GM19468 (cell line): ENCODE results near the gene WDR5.

Experiments used
- ATAC-seq: cut with Tn5 transposase; IDR thresholded peaks from one replicate; pipeline ENCODE4 v1.9.1; 2021; ENCODE audit warnings: mild to moderate bottlenecking, moderate library complexity, moderate number of reproducible peaks; ENCODE audit not compliant: unreplicated experiment; ENCODE audit errors: extremely low read depth

WDR5 gene

DNA sequence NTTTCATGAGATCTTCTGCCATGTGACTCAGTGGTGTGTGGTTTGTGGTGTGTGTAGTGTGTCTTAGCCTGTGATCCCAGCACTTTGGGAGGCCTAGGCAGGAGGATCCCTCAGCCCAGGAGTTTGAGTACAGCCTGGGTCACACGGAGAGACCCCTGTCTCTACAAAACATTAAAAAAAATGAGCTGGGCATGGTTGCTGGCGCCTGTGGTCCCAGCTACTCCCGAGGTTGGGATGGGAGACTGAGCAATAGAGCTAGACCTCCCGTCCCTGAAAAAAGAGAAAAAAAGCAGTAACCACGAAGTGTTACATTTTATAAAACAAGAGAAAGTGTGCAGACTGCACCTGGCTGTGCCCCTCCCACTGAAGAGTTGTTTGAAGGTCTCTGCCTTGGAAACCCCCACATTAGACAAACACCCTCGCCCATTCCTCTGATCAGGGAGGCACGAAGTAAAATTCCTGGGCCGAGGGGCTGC lies 49.7 kb downstream of the WDR5 start:
- ATAC-seq: no peak

DNA sequence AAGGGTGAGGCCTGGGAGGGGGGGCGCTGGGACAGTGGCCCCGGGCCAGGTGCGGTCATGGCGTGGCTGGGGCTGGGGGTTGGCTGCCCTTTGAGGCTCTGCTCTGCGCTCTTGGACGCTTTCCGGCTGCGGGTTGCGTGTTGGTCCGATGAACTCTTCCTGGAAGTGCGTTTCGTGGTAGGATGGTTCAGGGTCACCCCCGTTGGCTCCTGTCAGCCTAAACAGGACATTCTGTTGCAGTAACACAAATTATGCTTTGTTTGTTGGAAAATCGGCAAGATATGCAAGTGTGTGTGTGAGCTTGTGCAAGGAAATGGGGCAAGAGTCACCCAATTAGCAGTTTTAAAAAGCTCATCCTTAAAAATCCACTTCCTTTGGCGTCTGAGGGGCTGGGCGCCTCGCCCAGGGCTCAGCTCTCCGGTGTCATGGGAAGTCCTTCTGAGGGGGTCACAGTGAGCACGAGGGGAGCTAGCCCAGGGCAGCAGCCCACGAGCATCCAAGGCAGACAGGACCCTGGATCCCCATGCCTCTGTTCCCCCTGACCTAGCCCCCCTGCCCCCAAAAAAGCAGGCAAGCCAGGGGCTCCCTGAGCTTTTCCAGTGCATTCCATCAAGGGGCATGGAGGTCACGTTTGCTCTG lies 50.7 kb downstream of the WDR5 start:
- no peak for ATAC-seq

DNA sequence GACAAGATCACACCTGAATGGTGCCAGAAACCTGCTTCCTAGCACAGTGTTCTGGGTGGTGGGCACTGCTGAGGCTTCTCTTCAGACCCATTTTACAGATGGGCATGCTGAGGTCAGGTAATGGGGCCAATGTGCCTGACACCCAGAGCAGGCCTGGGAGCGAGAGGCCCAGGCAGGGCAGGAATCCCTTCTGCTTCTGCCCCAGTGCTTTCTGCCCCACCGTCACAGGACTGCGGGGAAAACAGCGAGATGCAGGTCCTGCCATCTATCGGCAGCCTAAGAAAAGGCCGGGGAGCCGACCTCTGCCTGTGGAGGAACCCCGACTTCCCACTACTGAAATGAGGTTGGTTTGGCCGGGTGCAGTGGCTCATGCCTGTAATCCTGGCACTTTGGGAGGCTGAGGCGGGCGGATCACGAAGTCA lies 51.2 kb downstream of the WDR5 start:
- ATAC-seq: no peak

DNA sequence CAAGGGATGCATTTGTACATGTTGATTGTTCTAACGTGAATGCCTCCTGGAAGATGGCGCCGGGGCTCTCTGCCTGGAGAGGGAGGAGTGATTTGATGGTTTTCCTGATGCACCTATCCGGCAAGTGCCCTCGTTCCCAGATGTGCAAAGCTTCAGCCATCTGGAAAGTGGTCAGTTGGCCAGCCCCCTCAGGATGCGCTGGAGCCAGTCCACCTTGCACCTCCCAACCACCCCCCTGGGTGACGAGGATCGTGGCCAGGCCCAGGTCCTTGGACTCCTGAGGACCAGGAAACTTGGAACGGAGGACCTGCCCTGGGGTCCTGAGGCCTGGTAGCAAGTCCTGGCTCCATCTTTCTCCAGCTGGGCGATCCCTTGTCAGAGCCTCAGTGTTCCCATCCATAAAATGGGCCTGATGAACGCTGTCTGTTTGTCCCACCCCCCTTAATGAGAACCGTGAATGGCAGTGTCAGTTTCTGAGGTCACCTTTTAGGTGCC lies 52.1 kb downstream of the WDR5 start:
- no peak for ATAC-seq

DNA sequence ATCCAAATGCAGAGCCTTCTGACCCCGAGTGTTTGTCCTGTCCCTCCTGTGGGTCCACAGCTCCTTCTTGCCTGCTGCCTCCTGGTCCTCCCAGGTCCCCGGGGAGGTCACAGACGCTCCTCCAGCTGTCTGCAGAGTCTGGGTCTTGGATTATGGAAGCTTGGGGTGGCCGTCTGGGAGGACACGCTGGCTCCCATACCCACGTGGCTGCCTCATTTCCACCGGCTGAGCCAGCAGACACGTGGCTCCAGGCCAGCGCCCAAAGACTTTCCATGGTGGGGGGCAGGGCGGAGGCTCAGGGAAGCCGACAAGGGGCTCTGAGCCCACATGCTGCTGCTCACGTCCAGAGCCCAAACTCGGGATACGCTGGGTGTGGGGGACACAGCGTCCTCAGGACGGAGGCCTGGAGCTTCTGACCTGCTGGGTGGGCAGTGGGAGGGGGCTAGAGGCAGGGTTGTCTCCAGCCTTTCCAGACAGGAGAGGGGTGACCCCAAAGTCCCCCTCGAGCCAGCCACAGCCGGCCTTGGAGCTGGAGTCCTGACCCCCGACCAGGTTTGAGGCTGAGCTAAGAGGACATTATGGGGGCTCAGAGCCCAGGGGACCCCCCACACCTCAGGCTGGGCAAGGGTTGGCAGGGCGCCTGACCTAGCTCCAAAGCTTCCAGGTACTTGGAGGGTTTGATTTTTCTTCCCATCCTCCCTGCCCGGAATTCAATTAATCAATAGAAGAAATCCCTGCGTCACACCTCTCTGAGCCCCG lies 52.7 kb downstream of the WDR5 start:
- no peak for ATAC-seq

DNA sequence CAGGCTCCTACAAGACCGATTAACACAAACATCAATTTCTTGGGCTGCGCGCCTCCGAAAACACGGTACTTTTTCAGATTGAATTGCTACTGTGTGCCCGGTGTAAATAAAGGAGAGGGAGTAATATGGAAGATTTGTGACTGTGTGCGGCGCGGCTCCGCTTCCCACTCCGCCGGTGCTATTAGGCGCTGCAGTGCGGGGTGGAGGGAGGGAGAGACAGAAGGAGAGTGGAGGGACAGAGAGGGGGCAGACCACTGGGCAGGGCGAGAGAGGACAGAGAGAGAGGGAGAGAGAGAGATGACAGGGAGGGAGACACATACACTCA lies 53.2 kb downstream of the WDR5 start:
- ATAC-seq: no peak

DNA sequence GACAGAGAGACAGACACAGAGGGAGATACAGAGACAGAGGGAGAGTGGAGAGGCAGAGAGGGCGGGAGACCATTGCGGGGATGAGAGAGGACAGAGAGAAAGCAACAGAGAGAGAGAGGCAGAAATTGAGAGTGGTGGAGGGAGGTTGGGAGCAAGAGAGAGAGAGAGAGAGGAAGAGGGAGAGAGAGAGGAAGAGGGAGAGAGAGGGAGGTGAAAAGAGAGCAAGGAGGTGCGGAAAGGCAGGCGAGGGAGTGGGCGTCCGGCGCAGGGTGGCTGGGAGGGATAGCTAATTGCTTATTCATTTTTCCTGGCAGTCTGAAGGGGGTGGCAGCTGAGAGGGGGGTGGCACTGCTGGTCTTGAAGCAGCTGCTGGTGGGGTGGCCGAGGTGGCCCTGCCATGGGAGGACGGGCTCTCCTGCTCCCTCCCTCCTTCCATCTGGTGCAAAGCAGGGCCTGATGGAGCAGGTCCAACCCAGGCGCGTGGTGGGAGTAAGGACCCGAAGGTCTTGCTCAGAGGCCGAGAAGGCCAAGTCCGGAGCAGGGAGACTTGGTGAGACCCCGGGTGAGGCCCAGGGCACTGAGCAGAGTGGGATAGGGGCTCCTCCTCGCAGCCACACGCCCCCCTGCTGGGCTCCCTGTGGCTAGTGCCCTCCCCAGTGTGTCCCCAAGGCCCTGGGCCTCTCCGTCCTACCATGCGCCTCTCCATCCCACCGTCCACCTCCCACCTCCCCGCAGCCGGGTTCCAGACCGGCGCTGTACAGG lies 53.8 kb downstream of the WDR5 start:
- no peak for ATAC-seq

DNA sequence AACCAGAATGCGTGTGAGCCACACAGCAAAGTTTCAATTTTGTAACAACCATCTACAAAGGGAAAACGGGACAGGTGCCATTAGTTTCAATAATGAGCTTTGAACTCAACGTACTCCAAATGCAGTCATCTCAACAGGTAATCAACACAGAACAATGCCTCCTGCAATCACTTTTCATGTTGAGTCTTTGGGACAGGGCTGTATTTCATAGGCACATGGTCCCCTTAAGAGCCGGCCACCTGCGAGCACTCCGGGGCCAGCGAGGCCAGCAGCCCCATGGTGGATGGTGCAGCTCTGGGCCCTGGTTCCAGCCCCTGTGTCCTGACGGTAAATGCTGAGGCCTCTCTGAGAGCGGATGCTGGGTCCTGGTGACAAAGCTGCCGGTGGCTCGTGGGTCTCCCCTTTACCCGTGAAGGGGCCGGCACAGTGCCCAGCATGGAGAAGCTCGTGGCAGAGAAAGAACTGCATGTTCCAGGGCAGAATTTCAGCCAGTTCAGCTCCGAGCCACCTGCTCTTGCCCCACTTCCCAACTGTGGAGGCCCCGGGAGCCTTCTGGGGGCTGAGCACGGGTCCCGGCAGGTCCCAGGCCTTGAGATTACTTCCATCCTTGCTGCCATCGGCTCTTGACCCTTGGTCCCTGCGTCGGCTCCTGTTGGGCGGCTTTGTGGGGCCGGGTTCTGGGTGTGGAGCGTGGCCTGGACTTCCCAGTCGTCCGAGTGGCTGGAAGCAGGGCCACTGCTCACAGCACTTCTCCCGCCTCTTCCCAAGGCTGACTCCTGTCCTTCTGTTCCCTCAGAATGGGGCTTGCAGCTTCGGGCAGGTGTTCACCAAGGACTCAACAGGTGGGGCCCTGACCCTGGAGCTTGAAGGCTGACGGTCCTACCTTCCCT lies 54.6 kb downstream of the WDR5 start:
- ATAC-seq: no peak

DNA sequence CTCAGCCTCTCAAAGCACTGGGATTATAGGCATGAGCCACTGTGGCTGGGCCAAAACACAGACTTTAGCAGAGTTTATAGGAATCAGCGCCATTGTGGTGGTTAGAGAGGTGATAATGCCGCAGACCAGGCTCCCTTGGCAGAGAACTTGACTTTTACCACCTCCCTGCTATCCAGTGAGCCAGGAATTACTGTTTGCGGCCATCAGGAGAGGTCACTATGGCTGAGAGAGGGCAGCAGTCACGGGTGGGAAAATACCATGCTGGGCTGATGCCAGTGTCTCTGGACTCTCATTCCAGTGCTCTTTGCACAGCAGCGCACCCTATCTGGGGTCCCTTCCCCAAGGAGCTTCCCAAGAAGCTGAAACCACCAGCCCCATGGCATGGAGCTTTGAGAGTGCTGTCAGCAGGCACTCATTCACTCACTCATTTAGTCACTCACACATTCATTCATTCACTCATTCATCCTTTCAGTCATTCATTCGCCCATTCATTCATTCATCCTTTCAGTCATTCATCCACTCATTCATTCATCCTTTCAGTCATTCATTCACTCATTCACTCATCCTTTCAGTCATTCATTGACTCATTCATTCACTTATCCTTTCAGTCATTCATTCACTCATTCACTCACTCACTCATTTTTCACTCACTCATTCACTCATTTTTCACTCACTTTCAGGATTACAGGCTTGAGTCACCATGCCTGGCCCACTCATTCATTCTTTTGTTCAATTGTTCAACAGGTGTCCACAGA lies 55.8 kb downstream of the WDR5 start:
- ATAC-seq: no peak

DNA sequence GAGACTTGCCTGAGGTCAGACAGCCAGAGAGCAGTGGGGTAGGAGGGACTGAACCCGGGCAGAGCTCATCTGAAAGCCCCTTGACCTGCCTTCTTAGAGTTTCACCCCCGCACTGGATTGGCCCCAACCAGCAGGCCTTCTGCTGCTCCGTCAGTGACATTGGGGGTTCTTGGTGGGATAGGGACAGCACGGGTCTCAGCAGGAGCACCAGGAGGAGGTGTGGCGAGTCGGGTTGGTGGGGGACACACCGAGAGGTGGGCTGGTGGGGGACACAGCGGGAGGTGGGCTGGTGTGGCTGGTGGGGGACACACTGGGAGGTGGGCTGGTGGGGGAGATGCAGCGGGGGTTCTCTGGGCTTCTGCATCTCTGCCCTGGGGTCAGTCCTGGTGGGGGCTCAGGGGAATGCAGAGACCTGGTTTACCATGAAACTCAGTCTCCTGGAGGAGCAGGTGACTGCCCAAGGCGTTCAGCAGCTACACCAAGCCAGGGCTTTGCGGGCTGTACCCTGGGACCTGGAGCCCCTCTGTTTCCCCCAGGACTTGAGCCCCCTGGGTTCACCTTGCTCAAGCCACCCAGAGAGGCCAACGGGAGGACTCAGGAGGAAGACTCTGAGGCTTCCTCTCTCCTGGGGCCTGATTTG lies 56.5 kb downstream of the WDR5 start:
- ATAC-seq: no peak

DNA sequence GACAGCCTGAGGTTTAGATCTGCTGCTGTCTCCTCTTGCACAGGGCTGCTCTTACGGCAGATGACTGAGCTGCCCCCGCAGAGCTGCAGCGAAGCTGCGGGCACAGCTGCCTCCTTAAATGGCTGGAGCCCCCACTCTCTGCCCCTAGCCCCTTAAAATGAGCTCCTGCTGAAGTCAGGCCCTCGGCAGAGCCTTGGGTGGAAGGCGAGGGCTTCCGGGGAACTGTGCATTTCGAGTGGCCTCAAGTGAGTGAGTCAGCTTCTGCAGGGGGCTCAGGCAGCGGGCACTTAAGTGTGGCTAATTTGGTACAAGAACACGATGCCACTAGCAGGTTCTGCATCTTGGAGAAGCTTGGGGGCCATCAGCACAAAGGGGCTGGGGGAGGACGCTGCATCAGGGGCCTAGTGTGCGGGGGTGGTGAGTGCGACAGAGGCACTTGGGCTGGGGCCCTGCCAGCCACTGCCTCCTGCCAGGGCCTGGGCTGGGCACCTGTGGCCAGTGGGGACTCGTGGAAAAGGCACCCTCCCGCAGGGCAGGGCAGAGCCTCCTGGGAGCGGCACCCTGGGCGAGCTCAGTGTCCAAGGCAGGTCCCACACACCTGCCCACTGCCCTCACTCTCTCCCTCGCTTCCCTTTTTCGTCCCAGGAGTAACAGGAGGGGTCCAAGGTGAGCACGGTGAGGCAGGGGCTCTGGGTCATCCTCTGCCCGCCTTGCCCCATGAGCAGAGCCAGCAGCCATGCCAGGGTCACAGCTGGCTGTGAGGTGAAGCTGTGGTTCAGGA lies 57.3 kb downstream of the WDR5 start:
- ATAC-seq: no peak

DNA sequence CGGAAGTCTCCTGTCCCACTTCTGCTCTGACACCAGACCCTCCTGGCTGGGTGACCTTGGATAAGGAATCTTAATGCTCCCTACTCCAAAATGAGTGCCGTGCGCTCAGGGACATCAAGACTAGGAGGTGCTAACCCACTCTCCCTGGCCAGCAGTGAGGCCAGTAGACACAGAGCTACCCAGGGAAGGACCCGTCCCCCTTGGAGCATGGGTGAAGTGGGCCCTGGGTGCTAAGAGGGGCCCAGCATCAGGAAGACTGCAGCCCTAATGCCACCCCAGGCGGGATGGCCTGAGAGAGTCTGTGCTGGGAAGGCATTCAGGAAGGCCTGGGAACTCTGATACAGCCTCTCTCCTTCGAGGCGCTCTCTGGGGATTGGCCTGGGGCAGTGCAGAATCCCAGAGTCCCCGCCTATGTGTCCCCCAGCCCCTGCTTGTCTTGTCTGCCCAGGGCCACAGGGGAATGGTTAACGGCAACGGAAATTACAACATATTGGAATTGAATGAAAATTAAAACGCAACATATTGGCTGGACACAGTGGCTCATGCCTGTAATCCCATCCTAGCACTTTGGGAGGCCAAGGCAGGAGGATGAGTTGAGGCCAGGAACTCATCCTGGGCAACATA lies 58.1 kb downstream of the WDR5 start:
- no peak for ATAC-seq

DNA sequence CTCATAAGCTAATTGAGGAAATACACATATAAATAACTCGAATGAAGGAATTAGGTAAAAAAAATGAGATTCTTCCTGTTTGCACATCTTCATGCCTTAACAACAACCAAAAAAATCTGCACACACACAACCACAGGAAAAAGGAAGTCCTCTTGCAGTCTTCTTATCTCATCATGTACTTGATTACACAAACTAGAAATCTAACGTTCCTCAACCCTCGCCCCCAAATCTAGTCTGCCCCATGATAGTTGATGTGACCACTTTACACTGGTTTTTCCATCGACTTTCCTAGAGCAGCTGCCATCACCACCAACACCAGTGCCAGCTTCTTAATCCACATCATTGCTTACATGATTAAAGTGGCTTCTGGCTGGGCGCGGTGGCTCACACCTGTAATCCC lies 59.7 kb downstream of the WDR5 start:
- no peak for ATAC-seq

DNA sequence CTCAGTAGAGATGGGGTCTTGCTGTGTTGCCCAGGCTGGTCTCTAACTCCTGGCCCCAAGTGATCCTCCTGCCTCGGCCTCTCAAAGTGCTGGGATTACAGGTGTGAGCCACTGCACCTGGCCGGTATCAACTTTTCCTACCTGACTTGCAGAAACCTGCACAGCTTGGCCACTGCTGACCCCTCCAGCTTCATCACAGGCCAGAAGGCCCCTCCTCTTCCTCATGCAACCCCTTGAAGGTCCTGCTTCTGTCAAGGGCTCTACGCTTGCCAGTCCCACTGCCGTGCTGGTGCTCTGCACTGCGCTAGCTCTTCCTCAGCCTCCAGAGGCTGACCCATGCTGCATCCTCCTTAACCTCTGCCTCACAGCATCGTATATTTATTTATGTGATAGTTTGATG lies 61.0 kb downstream of the WDR5 start:
- ATAC-seq: no peak

DNA sequence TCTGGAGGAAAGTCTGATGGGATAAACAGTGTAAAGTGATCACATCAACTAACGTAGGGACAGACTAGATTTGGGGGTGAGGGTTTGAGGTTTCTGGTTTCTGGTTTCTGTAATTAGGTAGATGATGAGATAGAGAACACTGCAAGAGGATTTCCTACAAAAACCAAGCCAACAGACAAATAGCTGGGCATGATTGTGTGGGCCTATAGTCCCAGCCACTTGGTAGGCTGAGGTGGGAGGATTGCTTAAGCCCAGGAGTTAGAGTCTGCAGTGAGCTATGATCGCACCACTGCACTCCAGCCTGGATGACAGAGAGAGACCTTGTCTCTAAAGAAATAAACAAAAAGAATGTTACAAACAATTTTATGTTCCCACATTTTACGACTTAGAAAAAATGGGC lies 62.9 kb downstream of the WDR5 start:
- ATAC-seq: no peak

DNA sequence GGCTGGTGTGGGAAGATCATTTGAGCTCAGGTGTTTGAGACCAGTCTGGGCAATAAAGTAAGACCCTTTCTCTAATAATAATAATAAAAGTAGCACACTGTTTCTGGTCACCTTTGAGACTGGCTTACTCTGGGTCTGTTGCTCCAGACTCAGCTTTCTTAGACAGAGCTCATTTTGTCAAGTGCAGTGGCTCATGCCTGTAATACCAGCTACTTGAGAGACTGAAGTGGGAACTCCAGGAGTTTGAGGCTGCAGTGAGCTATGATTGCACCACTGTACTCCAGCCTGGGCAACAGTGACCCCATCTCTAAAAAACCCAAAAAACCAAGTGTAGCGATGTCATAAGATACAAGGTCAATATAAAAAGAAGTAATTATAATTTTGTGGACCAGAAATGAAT lies 64.8 kb downstream of the WDR5 start:
- no peak for ATAC-seq

DNA sequence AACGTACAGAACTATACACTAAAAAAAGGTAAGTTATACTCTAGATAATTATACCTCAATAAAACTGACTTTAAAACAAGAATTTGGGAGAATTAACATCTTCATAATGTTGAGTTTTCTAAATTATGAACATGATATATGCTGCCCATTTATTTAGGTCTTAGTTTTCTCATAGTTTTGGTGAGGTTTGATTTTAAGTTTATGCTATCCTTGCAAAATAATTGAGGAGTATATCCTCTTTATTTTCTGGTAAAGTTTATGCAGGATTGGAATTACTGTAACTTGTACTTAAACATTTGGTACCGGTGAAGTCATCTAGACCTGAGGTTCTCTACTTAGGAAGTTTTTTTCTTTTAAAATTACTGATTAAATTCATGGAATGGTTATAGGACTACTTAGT lies 67.3 kb downstream of the WDR5 start:
- ATAC-seq: no peak

DNA sequence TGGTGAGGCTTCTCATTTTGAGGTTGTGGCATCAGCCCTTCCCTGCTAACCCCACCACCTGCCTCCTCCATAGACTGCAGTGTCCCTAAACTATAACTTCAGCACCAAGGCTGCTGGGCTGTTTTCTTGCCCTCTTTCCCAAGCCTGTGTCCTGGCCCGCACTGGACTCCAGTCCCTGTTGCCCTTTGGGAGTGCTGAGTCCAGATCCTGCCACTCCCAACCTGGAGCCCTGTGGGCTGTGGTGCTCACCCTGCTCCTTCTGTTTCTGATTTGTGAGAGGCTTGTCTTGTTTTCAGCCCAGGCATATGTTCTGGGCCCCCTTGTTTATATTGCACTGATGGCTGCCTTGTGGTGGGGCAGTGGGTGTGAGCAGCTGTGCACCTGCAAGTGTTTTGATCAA lies 68.2 kb downstream of the WDR5 start:
- no peak for ATAC-seq
